Measurements from ENCODE around the gene SLC35B4. TPM values are rescaled to one million over a fixed set of nuclear protein-coding genes. Genes with fewer than 3 reads are reported as not detected.

The SLC35B4 gene
- polyA plus RNA-seq, 1 experiment, result 27.9 TPM

DNA sequence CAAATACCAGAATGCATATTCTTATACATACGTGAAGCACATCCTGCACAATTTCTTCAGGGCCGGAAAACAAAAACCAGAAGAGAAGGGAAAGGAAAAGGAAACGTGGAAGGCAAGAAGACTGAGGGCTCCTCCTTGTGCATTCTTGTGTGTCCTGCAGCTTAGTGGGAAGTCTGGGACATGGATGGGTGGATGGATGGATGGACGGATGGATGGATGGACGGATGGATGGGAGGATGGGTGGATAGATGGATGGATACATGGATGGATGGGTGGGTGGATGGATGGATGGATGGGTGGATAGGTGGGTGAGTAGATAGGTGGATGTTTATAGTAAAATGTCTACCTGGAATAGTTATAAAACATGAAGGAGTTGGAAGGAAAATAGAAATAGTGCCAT lies 30.8 kb upstream of the SLC35B4 start:
- POLR2A ChIA-PET, result no interaction called here
- no peak overlapping the region for H3K27ac ChIP-seq (ENCODE audit: low read depth, low read length)
- H3K27me3 ChIP-seq (ENCODE audit: control insufficient read depth, insufficient read depth, low read length), result peaks cover 3% of the 10 kb centered on the region
- H3K4me3 ChIP-seq (ENCODE audit: low read depth, low read length), result no peak overlapping the region
- CTCF ChIA-PET, result interaction anchor here (0.7 to 1.1 kb wide), 3 partner anchors 10 to 203 kb away, joined by 3 read pairs; no protein-coding TSS in a partner anchor
- no peaks in the 10 kb centered on the region for H3K9me3 ChIP-seq (ENCODE audit: control insufficient read depth, insufficient read depth, low read length)
- TF ChIP-seq, protein P1, sequence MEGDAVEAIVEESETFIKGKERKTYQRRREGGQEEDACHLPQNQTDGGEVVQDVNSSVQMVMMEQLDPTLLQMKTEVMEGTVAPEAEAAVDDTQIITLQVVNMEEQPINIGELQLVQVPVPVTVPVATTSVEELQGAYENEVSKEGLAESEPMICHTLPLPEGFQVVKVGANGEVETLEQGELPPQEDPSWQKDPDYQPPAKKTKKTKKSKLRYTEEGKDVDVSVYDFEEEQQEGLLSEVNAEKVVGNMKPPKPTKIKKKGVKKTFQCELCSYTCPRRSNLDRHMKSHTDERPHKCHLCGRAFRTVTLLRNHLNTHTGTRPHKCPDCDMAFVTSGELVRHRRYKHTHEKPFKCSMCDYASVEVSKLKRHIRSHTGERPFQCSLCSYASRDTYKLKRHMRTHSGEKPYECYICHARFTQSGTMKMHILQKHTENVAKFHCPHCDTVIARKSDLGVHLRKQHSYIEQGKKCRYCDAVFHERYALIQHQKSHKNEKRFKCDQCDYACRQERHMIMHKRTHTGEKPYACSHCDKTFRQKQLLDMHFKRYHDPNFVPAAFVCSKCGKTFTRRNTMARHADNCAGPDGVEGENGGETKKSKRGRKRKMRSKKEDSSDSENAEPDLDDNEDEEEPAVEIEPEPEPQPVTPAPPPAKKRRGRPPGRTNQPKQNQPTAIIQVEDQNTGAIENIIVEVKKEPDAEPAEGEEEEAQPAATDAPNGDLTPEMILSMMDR (IDR thresholded peaks at IDR 0.05; ENCODE audit: low read depth, low read length), result no peak
- no peak for DNase-seq (ENCODE audit: low read depth, low spot score)

DNA sequence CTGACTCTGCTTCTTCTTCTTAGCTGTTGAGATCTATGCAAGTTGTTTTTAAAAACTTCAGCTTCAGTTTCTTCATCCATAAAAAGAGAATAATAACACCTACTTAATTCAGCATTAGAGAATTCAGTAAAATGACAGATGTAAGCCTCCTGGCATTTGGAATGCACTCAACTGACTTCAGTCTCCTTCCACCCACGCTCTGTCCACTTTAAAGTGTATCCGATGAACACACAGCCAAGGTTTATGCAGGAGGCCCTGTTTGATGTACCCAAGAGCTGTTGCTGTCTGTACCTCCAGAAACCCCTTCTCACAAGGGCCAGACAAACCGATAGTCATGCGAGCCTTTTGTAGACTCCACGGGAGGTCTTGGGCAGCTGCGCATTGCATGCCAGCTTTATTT lies 27.1 kb upstream of the SLC35B4 start:
- no peak overlapping the region for H3K4me3 ChIP-seq (ENCODE audit: low read depth, low read length)
- H3K27ac ChIP-seq (ENCODE audit: low read depth, low read length), result no peak overlapping the region
- TF ChIP-seq, protein P1 (IDR thresholded peaks at IDR 0.05; ENCODE audit: low read depth, low read length), result no peak
- peaks cover 3% of the 10 kb centered on the region for H3K27me3 ChIP-seq (ENCODE audit: control insufficient read depth, insufficient read depth, low read length)
- no peaks in the 10 kb centered on the region for H3K9me3 ChIP-seq (ENCODE audit: control insufficient read depth, insufficient read depth, low read length)
- ChIA-PET POLR2A (no interaction called here), CTCF (interaction anchor here (1.2 kb wide), 1 partner anchor 14 kb away, joined by 7 read pairs; no protein-coding TSS in a partner anchor)
- DNase-seq (ENCODE audit: low read depth, low spot score), result no peak

DNA sequence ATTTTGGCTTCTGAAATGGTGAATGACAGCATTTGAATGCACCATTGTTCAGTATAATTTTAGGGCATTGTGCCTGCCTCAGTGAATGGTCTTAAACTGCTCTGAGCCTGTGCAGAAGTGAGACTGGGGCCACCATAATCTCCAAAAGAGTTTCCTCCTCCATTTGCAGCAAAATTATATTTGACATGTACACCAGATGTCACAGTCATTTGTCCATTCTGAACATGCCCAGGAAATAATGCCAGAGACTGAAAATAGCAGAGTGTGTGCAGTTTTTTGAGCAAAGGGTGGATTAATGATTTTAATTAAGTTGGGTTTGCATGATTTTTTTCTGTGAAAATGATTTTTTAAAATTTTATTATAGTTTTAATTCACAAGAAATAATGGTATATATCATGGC lies 26.4 kb upstream of the SLC35B4 start:
- ChIA-PET POLR2A (no interaction called here), CTCF (interaction anchor here (1.2 kb wide), 1 partner anchor 15 kb away, joined by 7 read pairs; no protein-coding TSS in a partner anchor)
- DNase-seq (ENCODE audit: low read depth, low spot score), result no peak
- Histone ChIP-seq H3K9me3 (ENCODE audit: control insufficient read depth, insufficient read depth, low read length) (no peaks in the 10 kb centered on the region), H3K4me3 (ENCODE audit: low read depth, low read length) (no peak overlapping the region), H3K27ac (ENCODE audit: low read depth, low read length) (no peak overlapping the region), H3K27me3 (ENCODE audit: control insufficient read depth, insufficient read depth, low read length) (peaks cover 3% of the 10 kb centered on the region)
- TF ChIP-seq, protein P1 (IDR thresholded peaks at IDR 0.05; ENCODE audit: low read depth, low read length), result no peak

DNA sequence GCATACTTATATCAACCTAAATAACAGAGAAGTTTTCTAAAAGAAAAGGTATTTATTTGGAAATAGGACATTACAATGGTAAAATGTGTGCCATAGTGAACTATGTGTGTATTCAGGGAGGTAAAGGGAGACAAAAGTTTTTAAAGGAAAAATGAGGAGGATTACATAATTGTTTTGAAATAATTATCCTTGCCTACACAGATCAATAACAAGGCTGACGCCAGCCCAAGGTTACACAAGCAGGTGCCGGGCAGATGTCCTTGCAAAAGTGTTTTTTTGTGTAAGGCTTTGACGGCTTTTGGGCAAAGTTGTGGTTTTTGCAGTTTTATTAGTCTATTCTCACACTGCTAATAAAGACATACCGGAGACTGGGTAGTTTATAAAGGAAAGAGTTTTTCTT lies 22.7 kb upstream of the SLC35B4 start:
- DNase-seq (ENCODE audit: low read depth, low spot score), result no peak
- ChIA-PET CTCF (interaction anchor here (1.7 kb wide), 1 partner anchor 18 kb away, joined by 5 read pairs; no protein-coding TSS in a partner anchor), POLR2A (no interaction called here)
- Histone ChIP-seq H3K4me3 (ENCODE audit: low read depth, low read length) (no peak overlapping the region), H3K9me3 (ENCODE audit: control insufficient read depth, insufficient read depth, low read length) (no peaks in the 10 kb centered on the region), H3K27me3 (ENCODE audit: control insufficient read depth, insufficient read depth, low read length) (no peaks in the 10 kb centered on the region), H3K27ac (ENCODE audit: low read depth, low read length) (no peak overlapping the region)
- TF ChIP-seq, protein P1 (IDR thresholded peaks at IDR 0.05; ENCODE audit: low read depth, low read length), result no peak

DNA sequence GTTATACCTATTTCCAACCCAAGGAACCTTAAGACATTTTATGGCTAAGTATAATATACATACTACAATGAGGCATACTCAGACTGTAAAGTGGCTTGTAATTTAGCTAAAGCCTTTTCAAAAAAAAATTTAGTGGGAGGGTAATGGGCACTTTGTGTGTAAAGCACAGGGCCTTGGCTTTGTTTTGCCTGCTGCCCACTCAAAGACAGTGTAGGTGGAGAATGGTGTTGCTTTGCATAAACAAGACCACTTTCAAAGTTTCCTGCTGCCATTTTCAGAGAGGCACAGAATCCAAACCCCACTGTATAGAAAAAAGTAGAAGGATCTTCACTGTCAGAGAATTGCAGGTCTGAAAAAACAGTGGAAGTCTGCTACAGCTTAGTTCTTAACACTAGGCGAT lies 21.2 kb upstream of the SLC35B4 start:
- DNase-seq (ENCODE audit: low read depth, low spot score), result no peak
- Histone ChIP-seq H3K27ac (ENCODE audit: low read depth, low read length) (no peak overlapping the region), H3K27me3 (ENCODE audit: control insufficient read depth, insufficient read depth, low read length) (peaks cover 4% of the 10 kb centered on the region), H3K4me3 (ENCODE audit: low read depth, low read length) (no peak overlapping the region), H3K9me3 (ENCODE audit: control insufficient read depth, insufficient read depth, low read length) (no peaks in the 10 kb centered on the region)
- POLR2A ChIA-PET, result no interaction called here
- CTCF ChIA-PET, result interaction anchor here (1.6 to 1.7 kb wide), 2 partner anchors 10 to 20 kb away, joined by 5 to 8 read pairs; no protein-coding TSS in a partner anchor
- TF ChIP-seq, protein P1 (IDR thresholded peaks at IDR 0.05; ENCODE audit: low read depth, low read length), result no peak
